Suprapubic skin (tissue), 3 donors: ENCODE data around the gene IL12B.
"Not testable (repeated sequence)": the region's sequence is repeated elsewhere in the genome, so short reads cannot be mapped to it uniquely, and the experiment has no call there.

Experiments
- POLR2AphosphoS5 ChIP-seq, 3 donors: sonication (generic); formaldehyde crosslinking; IDR thresholded peaks; one replicate each; pipeline ENCODE4 v1.6.1; 2017; ENCODE audit warnings: antibody characterized with exemption in 3 of 3
- TF ChIP-seq, protein P1 (sequence below), 2 donors: fragments of 200-600 bp in 1 of 2; fragments of 450-650 bp in 1 of 2; sonication (generic) in 1 of 2; IDR thresholded peaks; one replicate each; pipeline ENCODE4 v1.5.1; 2016 to 2019; ENCODE audit warnings: antibody characterized with exemption in 2 of 2, mild to moderate bottlenecking in 1 of 2, moderate library complexity in 1 of 2

- TF ChIP-seq, protein P1, sequence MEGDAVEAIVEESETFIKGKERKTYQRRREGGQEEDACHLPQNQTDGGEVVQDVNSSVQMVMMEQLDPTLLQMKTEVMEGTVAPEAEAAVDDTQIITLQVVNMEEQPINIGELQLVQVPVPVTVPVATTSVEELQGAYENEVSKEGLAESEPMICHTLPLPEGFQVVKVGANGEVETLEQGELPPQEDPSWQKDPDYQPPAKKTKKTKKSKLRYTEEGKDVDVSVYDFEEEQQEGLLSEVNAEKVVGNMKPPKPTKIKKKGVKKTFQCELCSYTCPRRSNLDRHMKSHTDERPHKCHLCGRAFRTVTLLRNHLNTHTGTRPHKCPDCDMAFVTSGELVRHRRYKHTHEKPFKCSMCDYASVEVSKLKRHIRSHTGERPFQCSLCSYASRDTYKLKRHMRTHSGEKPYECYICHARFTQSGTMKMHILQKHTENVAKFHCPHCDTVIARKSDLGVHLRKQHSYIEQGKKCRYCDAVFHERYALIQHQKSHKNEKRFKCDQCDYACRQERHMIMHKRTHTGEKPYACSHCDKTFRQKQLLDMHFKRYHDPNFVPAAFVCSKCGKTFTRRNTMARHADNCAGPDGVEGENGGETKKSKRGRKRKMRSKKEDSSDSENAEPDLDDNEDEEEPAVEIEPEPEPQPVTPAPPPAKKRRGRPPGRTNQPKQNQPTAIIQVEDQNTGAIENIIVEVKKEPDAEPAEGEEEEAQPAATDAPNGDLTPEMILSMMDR (IDR thresholded peaks at IDR 0.05) = not testable (repeated sequence)
- TF ChIP-seq POLR2AphosphoS5 (IDR thresholded peaks at IDR 0.05) = not testable (repeated sequence)
Observed at GRCh38 chr5:159297300-159297699, 33.0 kb downstream of the IL12B start.
